Fibroblast of peridontal ligament (primary cell): ENCODE measurements around the gene FERMT1.

ENCODE experiments used
- DNase-seq: peaks from one replicate; pipeline ENCODE4 v3.0.0-alpha.2; 2010; ENCODE audit errors: extremely low read depth

The FERMT1 gene

DNA sequence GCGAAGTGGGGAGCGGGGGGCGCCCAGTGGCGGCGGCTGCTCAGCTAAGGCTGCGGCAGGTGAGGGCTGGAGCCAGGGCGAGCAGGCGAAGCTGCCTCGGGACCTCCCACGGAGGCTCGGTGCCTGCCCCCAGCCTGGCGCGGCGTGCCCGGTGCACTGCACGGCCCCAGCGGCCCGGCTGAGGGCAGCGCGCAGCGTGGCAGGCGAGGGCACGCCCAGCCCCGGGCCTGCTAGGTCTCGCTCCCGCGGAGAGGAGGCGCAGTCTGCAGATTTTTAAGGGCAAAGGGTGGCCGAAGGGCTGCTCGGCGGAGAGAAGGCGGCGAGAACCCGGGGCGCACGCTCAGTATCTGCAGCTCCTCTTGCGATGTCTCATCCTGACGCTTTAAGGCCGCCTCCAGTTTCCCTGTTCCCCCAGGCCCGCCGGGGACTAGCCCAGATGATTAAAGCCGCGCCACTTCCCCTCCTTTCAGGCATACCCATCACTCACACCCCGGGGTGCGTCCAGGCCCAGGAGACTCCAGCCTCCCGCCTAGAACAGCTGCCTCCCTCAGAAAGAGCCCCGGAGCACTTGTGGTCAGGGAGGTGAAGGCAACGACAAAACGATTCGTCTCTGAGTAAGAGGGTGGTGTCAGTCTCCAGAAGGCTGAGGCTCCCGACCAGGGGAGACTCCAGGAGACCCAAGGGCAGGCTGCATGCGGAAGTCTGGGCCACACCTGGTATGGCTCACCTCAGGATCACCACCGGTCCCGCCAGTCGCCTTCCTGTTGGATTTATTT lies at the start of gene FERMT1:
Gene FERMT1 (minus strand): TSS at position 158 of the 776 bp plus-strand sequence. CDS start 3,476 bp downstream, outside the sequence.
- DNase-seq, result peak; percentile 69

GRCh38 chr20:6169251-6169650 lies 46.4 kb upstream of the FERMT1 start:
- peak; percentile 1 for DNase-seq

- no peak for DNase-seq
Observed at GRCh38 chr20:6168204-6168603, 45.4 kb upstream of the FERMT1 start.

GRCh38 chr20:6165346-6165745 lies 42.5 kb upstream of the FERMT1 start:
- DNase-seq, result no peak

DNA sequence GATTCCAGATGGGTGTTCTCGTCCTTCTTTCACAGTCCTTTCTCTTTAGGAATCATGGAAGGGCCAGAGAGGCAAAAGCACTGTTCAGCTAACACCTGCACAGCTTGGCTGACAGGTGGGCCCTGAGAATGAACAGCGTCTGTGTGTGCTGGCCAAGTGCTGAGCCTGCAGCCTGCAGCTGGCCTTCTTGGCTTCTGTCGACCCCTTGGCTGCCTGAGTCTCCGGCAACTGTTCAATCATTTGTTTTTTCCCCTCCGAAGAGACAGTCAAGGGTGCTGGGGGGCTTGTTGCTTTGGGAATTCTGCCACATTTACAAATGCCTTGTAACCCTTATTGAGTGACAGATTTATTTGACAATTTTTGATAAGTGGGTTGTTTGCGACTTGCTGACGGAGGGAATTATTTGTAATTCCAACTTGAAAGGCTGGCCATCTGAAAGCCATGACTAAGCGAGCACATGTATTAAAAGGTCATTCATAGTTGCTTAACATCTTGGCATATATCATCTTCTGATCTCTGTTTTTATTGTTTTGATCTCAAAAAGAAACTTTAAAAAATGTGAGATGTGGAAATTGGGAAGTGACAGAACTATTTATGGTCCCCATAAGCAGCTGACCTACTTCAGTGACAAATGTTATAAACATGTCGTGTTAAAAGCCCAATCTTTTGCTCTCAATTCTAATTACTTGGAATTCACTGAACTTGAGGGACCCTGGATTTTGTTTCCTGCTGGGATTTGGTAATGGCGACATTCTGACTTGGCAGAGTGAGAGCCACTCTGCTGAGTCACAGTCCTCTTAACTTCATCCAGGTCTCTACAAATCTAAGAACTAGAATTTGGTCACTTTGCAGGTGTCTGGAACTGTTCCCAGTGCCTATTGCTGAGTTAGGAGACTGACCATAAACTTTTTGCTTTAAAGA lies 41.9 kb upstream of the FERMT1 start:
- DNase-seq, result no peak

DNA sequence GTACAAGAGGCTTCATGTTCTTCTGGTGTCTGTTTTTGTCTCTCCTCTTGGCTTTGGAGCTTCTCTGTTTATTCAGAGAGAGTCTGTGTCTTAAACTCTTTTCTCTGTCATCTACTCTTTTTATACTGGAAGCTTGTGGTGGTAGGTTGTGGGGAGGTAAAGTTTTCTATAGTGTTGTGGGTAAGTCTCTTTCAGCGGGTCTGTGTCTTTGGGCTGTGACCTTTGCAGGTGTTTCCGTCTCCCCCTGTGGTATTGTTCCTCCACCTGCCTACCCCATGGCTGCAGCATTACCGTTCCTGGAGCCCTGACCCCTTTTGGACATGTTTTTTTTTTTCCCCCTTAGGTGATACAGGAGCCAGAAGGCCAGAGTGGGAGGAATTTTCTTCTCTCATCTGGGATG lies 37.9 kb upstream of the FERMT1 start:
- DNase-seq, result no peak

- no peak for DNase-seq
Observed at GRCh38 chr20:6157345-6157744, 34.5 kb upstream of the FERMT1 start.

- DNase-seq, result no peak
Observed at GRCh38 chr20:6152777-6153176, 29.9 kb upstream of the FERMT1 start.

- no peak for DNase-seq
Observed at GRCh38 chr20:6148073-6148472, 25.2 kb upstream of the FERMT1 start.

DNA sequence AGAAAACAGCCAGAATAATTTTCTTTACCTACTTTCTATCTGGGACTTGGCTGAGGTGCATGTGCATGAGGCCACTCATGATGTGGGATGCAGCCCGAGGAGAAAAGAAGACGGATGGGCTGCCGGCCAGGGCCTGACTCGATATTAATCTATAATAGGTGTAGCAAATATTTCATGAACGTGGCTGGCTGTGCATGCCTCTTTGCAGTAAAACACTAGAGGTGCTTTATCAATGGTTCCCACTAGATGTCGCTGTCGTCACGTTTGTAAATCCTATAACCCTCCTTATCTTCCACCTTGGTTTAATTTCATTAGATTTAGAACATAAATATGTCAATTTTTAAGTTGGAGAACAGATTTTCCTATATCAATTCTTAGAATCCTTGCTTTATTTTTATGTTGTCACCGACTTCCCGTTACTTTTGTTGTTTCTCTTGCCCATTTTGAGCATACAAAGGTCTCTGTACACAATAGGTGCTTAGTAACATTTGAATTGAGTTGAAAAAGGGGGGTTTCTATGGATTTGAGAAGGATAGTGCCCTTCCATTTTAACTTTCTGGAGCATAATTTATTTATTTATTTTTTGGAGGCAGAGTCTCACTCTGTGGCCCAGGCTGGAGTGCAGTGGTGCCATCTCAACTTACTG lies 19.6 kb upstream of the FERMT1 start:
- DNase-seq, result peak; percentile 80

DNA sequence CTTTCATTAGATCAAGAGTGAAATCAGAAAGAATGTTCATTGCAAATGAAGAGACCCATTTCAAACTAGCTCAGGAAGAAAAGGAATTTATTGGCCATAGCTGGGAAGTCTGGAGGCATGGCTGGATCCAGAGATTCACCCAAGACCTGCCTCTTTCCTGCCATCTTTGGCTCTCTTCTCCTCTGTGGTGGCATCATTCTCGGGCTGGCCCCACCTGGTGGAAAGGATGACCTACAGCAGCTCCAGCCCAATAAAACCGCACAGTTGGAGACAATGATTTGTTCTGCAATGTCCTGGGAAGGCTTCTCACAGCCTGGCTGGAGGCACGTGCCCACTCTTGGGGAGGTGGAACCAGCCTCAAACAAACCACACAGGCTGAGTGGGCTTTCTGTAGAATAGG lies 18.1 kb upstream of the FERMT1 start:
- no peak for DNase-seq

DNA sequence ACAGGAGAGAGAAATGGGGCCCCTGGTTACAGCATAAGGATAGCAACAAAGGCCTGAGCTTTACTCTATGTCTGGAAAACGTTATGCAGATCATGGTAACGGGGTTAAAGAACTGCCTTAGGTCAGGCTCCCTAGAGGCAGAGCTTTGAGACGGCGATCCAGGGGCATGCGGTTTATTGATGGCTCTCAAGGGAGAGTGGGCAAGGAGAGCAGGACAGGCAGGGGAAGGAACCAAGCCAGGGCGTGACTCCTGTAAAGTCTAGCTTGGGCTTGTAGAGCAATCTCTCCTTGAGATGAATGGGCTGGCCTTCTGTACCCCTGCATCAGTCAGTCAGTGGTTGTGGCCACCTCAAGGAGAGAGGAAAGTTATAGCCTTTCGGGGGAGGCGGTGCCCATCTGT lies 12.5 kb upstream of the FERMT1 start:
- no peak for DNase-seq

DNA sequence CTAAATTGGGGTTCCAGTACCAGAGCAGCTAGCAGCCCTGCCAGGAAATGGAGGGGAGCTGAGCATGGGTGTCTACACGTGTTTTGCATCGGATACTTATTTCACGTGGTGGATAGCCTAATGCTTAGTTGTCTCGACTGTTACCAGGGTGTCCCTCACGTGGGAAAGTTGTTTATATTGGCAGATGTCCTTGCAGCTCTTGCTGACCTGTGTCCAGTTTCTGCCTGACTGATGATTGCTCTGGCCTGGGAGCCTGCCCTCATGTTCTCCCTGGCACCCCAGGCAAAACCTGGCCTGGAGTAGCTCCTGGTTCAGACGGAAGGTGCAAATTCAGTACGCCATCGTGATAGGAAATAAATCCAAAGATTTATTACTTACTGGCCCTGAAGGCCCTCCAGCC lies 11.8 kb upstream of the FERMT1 start:
- DNase-seq, result no peak

DNA sequence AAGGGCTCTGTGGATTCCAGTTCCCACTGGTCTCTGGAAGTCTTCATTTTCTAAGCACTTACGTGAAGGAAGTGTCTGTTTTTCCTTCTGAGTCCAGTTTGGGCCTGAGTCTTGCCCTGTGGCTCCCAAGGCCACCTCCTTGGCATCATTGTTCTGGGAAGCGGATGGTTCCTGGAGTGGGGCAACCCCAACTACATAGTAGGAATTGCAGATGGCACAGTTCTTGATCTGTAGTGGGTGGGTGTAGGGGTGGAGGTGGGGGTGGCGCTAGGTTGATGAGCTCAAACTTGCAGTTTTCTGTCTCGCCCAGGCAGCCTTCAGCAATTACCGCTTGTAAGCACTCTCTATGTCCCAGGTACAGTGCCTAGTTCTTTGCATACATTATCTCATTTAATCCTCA lies 7.2 kb upstream of the FERMT1 start:
- DNase-seq, result no peak

- no peak for DNase-seq
Observed at GRCh38 chr20:6127825-6128224, 5.0 kb upstream of the FERMT1 start.

DNA sequence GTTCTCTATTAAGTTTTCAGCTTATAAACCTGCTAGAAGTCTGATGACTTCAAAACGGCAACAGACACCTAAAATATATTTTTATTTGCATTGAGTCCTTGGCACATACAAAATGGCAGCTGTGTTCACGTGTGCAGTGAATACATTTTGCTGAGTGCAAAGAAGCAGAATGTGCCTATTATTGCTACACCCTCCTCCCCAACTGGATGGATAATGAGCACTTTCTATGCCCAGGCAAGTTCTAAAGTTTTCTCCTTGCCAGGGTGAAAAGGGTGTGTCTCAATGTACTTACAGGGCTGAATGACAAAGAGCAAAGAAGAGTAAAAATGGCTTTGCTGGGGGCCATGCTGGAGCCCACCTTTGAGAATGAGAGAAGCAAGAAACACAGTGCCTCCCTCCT lies 4.0 kb upstream of the FERMT1 start:
- DNase-seq, result no peak

GRCh38 chr20:6123649-6124014 lies 802 bp upstream of the FERMT1 start:
- DNase-seq, result no peak

- peak; percentile 62 for DNase-seq
Observed at GRCh38 chr20:6122111-6122872, 538 bp downstream of the FERMT1 start.

GRCh38 chr20:6121504-6121903 lies 1.3 kb downstream of the FERMT1 start:
- DNase-seq, result no peak

GRCh38 chr20:6120491-6120988 lies 2.3 kb downstream of the FERMT1 start:
- no peak for DNase-seq

- no peak for DNase-seq
Observed at GRCh38 chr20:6116758-6117157, 6.1 kb downstream of the FERMT1 start.
